ELF-1 (cell line): Measurements from ENCODE around the gene SPART.
"Not testable (repeated sequence)": the region's sequence is repeated elsewhere in the genome, so short reads cannot be mapped to it uniquely, and the experiment has no call there.

Experiments used
- DNase-seq: peaks from one replicate; pipeline ENCODE4 v3.0.0-alpha.2; 2016; ENCODE audit warnings: low read depth, low spot score

The SPART gene

GRCh38 chr13:36319793-36320192 is 26.4 kb downstream of the SPART start:
- not testable (repeated sequence) for DNase-seq

- DNase-seq = no peak
These were observed 32.9 kb downstream of the SPART start for GRCh38 chr13:36313047-36313969.

DNA sequence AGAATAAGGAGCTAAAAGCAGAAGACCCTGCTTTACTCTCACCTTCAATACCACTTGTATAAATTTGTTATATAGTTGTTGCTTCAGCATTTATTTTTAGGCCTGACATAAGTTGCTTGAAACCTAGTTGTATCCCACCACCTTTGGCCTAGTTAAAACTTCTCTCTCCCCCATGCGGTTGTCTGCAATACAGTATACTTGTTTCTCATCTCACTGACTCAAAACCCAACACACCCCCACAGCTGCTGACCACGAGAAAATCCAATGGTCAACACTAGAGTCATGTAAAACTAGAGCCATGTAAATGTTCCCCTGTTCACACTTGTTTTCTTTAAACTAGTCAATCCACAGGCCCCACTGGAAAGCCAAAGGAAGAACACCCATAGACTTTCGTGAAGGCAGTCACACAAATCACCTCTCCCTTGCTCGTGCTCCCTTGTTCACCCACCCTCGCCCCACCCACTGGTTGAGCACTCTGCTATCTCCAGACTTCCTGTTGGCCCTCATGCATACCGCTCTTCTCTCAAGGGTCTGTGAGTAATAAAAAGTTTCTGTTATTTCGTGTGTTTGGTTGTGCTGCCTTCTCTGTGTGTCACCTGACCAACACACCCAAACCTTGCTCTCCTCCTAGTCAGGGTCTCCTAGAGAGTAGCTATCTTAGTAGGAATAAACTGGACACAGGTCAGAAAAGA is 35.6 kb downstream of the SPART start:
- DNase-seq = no peak

DNA sequence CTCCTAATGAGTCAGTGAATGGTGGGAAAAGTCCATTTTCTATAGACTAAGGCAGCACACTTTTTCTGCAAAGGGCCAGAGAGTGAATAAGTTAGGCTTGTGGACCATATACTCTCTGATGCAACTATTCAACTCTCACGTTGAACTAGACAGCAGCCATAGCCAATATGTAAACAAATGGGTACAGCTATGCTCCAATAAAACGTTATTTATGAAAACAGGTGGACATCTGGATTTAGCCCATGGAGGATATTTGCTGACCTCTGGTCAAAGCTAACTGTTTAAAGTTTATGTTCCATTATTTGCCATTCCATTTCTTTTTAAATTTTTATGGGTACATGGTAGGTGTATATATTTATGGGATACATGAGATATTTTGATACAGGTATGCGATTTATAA is 43.9 kb downstream of the SPART start:
- no peak for DNase-seq

DNA sequence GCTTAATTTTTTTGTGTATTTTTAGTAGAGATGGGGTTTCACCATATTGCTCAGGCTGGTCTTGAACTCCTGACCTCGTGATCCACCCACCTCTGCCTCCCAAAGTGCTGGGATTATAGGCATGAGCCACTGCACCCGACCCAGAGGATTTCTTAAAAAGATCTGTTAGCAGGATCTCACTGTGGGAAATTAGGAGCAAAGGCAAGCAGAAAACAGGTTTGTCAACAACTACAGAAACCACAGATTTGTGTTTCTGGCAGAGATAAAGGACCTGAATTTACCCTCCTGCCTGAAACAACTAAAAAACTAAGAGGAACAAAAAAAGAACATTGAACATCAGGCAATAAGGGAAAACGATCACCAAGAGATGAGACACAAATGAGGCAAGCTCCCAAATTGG is 46.7 kb downstream of the SPART start:
- DNase-seq = peak; percentile 47

GRCh38 chr13:36298535-36299068 is 47.6 kb downstream of the SPART start:
- peak; percentile 88 for DNase-seq

DNA sequence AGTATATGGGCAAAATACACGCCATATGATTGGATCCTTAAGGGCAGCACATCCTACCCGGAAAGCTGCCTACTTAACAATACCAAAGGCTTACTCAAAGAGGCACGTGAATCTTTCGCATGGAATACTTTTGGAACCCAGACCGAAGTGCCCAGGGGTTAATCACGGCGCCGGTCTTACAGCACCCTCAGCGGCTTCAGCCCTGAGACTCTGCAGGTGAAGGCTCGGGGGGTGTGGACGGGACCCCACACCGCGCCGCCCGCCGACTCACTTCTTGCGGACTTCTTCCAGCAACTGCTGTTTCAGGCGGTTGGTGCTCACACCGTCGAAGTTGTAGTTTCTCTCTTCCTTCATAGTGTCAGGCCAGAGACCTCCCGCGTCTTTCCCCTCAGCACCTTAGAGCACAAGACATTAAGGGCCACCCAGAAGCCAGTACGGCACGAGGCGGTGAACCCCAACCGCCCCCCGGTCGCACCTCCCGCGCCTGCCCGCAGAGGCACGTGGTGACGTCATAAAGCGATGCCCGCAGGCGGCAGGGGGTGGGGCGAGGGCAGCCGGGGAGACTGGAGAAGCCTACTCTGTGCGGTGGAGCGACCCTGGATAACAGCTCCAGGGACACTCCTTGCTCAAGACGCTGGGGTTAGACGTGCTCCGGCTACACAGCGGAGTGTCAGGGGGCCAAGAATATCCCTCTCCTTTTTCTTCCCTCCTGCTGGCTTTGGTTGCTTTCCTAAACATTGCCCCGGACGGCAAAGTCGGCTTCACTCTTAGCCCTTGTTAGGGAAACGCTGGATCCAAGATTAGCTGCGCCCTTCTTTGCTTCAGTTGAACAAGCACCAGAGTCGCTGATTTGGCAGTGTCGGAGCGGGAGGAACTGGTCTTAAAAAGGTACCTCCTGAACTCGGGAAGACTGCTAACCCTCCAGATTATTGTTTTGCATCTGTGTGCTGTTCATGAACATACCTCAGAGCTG is 48.5 kb downstream of the SPART start, which contains the start of gene CCDC169:
Gene CCDC169 (minus strand): TSS at position 449 of the 973 bp plus-strand sequence. CDS start 95 bp downstream, at position 354.
- DNase-seq = peak; percentile 96

- DNase-seq = no peak
These were observed 52.1 kb downstream of the SPART start for GRCh38 chr13:36294096-36294495.

DNA sequence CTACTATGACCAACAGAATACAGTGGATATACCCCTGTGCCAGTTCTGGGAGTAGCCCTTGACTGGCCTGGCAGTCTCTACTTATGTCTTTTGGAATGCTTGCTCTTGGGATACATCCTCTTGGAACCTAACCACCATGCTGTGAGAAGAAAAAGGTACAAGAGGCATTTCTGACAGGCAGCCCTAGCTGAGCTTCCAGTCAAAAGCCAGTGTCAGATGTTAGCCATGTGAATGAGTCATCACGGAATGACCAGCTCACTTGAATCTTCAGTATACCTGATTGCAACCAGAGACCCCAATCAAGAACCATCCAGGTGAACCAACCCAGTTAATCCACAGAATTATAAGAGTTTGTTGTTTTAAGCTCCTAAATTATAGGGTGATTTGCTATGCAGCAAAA is 52.7 kb downstream of the SPART start:
- no peak for DNase-seq

DNA sequence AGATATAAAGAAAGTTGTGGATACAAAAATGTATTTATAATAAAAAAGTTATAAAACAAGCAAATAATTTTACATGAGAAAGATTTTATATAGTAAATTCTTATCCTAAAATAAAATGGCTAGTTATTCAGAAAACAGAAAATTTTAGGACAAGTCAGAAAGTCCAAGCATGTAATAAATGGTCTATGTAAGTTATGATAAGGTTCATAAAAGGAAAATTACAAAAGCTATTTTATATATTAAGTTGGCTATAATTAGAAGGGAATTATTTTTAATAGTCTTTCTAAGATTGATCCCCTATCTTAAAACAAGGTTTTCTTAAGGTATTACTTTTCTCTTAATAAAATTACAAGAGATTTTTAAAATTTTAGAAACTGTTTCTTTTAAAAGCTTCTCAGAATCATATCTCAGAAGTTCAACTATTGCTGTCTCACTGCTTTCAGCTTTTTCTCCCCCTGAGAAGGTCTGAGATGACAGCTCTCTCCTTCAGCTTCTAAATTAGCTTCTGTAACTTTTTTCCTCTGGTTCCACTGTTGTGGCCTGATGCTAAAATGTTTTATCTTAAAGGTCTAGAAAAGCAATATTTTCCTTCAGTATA is 57.3 kb downstream of the SPART start:
- DNase-seq = no peak

DNA sequence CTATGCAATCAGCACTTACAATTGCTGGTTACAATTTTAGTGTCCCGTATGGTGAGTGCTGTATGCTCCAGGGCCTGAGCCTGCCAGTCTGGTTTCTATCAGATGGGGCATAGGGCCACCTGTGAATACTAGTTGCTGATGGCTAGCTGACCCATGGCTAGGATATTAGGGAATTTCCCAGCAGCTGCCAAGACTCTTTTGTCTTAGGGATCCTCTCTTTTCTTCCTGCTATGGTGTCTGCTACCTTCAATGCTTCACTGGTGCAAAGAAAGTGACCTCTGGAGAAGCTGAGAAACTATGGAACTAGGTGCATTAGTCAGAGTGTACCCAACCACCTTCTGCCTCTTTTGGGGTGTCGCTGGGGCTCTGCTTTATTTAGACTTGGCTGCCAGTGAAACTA is 60.2 kb downstream of the SPART start:
- DNase-seq = no peak

DNA sequence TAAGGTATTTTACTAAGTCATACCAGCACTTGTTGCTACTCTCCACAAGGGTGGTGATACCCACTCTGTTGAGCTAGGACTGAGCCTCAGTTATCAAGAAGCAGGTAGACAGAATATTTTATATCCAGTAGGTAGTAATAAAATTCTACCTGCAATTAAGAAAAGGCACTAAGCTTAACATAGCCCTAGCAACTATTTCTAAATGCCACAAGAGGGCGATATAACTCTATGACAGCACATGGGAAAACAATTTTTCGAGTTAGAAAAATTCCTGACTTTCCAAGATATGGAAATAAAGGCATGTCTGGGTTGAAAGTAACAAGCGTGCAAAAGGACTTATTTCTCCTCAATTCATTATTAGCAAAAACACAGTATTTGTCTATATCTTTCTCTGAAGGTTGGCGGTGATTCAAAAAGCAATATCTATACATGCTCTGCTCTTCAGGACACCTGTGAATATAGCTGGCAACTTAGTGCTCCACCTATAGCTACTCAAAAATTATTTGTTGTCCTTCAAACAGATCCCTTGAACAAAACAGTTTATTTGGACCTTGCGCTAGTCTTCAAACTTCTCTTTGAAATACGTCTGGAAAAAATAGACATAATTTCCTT is 63.3 kb downstream of the SPART start:
- no peak for DNase-seq

- no peak for DNase-seq
These were observed 70.8 kb downstream of the SPART start for GRCh38 chr13:36275190-36276002.

- DNase-seq = no peak
These were observed 72.8 kb downstream of the SPART start for GRCh38 chr13:36273431-36273830.

DNA sequence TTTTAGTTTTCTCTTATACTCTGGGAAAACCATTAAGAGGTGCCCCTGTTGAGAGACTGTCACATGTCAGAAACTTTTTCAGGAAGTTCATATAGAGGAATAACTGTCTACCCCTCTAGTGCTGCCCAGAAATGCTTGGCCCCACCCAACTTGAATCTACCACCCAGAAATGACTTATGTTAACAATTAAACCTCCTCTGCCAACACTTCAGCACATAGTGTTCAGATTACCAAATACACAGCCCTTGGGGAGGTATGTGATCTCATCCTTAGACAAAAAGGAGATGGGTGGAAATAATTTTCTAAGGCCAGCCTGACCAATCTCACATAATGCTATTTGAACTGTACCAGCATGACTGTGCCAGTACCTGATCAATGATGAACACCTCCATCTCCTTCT is 84.2 kb downstream of the SPART start:
- DNase-seq = no peak

GRCh38 chr13:36261011-36261410 is 85.2 kb downstream of the SPART start:
- DNase-seq = no peak

DNA sequence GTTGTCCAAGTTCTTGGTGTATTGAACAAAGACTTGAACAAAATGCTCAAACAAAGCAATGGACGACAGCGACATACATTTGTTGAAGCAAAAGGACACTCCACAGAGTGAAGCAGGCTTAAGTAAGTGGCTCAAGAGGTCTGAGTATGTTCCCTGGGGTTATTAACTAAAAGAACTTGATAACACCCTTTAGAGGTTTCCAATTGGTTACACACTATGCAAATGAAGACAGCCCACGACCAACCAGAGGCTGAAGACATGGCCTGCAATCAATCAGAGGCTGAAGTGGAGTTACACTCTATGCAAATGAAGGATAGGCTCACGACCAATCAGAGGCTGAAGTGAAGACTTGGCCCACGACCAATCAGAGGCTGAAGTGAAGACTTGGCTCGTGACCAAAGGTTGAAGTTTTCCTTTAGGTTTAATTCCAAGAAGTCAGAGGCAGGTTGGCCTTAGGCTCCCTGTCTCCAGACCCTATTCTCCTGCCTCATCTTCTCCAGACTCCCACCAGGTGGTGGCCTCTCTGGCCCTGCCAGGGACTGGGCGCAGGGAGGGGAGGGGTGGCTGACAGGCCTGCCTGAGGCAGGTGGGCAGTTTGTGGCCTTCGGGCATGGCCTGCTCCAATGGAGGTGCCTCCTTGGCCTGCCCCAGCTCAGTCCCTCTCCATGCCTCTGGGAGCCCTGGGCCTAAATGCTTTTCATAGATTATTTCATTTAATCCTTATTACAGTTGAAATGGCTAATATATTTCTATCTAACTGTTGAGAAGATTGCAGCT is 86.6 kb downstream of the SPART start:
- no peak for DNase-seq

- DNase-seq = no peak
These were observed 87.4 kb downstream of the SPART start for GRCh38 chr13:36258831-36259230.
